ENCODE results near the gene PRKN.

- TF ChIP-seq CTCF (conservative IDR thresholded peaks at IDR 0.05; ENCODE audit: low read depth, low read length) (no peak), EZH2 (IDR thresholded peaks at IDR 0.05; ENCODE audit: borderline replicate concordance, low read depth, low read length, poor library complexity, severe bottlenecking) (no peak)
These were observed 909.7 kb downstream of the PRKN start for GRCh38 chr6:161817881-161818280.

Data from A673 (cell line).